ENCODE measurements around the gene SREBF1.

The SREBF1 gene

DNA sequence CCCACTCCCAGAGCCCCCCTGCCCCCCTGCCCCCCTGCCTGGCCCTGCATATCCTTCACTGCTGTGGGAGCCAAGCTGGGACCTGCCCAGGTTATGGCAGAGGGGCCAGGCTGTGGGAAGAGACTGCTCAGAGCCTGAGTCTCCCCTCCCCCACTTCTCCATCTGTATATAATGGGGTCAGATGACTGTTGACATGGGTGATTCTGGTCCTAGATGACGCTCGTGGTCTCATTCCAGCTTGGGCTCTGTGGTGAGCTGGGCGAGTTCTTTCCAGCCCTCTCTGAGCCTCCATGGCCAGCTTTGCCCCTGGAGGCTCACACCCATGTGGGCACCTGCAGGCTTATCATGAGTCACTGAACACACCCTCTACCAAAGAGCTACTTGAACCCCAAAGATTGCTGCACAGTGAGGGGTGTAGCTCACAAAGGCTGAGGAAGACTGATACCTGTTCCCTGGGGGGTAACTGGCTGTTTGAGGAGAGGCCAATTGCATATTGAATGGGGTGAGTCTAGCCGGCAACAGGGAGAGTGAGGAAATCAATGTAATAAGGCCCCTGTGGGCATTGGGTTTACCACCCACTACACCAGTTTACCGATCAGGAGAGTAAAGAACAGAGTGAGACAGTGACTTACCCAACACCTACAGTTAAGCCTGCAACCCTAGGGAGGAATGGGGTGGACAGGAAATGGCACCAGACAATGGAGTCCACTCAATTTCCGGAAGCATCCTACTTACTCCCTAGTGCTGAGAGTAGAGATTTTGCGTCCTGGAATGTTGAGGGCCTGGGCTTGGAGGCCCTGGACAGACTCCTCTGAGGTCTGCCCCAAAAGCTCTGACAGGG lies 4.2 kb upstream of the SREBF1 start:
- DNase-seq (ENCODE audit: low spot score): peak; percentile 69

DNA sequence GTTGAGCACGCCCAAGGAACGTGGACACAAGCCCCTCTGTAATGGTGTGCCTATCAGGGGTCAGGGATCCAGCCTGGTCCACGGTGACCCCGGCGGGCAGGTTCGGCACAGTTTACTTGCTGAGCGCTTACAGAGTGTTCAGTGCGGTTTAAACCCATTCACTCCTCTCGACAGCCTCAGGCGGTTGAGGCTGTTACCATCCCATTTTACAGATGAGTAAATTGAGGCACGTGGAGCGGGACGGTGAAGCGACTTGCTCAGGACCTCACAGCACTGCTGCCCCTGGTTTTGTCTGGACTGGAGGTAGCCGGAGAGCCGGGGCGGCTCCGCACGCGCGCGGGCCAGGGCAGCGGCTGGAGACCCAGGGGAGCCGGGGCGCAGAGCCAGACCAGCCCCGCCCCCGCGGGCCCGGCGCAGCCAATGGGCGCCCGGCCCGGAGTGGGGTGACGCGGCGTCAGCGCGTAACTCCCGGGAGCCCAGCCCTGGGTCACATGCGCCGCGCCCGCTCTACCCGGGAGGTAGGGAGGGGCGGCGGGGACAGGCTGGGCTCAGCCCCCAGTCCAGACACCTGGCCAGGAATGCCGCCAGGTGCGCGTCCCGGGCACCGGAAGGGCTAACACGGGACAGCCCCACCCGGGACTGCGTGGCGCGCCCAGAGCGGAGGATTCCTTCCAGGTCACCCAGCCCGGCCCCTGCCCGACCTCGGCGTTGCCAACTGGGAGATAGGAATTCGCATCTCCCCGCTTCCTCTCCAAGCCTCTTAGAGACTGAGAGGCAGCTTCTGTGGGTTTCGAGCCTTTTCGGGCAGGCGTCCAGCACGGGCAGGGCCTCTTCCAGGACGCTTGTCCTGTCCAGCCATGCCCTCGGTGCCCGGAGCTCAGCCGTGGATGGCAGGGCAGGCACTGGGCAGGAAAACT lies 3.3 kb upstream of the SREBF1 start:
- DNase-seq (ENCODE audit: low spot score): peak; percentile 90

DNA sequence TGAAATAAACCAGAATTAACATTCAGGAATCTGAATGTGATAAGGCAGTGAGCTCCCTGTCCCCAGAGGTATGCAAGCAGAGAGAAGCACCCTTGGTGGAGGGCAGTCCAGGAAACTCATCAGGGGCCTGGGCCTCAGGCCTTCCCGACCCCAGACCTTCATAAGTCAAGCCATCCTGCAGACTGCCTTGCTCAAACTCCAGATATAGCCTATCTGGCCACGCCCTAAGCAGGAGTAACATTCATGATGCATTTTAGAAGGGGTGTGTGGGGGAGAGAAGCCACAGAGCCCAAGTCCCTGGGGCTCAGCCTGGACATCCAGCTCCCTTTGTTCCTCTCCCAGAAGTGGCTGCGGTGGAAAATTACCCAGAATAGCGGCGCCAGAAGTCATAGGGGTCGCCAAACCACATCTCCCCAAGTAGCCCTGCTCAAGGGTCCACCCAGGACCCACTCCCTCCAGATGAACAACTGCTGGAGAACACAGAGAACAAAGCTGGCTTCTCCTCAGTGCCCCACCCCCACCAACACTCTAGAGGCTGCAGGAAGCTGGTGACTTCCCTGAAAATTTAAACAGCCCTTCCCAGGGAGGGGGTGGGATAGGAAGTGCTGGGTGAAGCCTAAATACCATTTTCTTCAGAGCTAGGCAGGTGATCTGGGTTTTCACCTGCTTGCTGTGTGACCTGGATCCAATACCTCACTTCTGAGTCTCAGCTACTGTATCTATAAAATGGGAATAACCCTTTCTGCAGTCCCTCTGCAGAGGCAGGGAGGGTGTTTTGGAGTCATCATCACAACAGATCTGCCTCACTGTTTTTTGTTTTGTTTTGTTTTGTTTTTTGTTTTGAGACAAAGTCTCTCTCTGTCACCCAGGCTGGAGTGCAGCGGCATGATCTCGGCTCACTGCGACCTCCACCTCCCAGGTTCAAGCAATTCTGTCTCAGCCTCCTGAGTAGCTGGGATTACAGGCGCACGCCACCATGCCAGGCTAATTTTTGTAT lies 1.5 kb upstream of the SREBF1 start:
- peak; percentile 57 for DNase-seq (ENCODE audit: low spot score)

DNA sequence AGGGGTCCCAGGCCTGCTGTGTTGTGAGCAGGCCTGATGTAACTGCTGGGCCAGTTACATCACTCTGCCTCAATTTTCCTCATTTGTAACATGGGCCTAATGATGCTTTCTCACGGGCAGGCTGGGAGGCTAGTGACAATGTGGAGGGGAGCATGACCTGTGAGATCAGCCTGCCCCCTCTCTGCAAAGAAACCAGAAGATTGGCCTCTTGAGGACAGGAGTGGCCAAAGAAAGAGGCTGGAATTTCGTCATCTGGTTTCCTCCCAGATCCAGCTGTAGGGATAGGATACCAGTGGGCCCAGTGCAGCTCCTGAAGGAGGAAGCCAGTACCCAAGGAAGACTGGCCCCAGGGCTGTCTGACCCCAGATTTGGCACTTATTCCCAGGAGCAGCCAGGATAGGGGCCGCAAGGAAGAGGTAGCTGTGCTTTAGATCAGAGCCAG lies 615 bp upstream of the SREBF1 start:
- peak; percentile 39 for DNase-seq (ENCODE audit: low spot score)

DNA sequence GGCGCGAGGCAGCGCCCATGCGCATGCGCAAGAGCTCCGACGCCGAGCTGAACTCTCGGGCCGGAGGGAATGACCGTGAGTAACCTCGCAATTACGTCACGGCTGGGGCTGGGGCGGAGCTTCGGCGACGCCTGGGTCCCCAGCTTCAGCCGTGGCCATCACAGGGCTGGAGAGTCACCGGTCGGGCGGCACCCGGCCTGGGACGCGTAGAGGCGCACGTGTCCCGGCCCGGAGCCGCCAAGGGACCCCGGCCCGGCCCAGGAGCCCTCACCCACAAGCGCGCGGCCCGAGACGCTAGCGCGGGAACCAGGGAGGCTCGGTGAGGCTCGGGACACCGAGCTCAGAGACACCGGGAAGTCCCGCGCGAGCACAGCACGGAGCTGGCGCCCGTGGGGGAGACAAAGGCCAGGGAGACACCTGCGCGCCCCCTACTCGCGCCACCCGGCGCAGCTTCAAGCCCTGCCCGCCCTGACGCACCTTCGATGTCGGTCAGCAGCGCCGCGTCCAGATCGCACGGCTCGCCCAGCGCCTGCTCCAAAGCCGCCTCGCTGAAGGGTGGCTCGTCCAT lies 452 bp downstream of the SREBF1 start:
- DNase-seq (ENCODE audit: low spot score): peak; percentile 99

DNA sequence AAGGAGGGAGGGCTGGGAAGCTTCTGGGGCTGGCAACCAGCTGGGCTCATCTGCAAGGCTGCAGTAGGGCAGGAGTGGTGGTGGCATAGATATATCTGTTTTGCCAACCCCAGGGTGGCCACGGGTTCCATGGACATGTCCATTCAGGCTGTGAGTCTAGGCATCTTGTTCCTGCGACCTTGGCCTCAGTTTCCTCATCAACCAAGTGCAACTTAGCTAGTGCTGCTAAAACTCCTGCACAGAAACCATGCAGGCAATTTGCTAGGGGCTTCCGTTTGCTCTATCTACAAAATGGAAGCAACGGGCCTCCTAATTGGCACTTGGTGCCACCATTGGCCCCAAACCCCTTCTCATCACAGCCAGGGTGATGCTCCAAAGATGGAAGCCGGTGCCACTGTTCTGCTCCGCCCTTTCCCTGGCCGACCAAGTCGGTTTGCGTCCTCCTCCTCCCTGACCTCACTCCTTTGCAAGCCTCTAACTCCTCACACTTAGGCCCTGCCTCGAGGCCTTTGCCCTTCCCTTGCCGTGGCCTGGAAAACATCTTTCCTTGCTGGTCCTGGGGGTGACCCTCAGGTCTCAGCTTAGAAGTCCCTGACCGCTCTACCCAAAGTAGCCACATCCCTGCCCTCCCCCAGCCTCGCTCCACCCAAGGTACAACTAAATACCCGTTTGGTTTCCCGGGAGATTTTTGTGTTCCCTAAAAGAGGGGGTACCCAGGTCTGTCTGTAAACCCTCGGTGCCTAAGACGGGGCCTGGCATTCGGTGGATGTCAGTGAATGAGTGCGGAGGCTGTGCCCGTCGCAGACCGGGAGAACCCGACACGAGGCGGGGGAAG lies 1.2 kb downstream of the SREBF1 start:
- DNase-seq (ENCODE audit: low spot score): no peak

- no peak for DNase-seq (ENCODE audit: low spot score)
Observed at GRCh38 chr17:17834974-17835373, 1.8 kb downstream of the SREBF1 start.

DNA sequence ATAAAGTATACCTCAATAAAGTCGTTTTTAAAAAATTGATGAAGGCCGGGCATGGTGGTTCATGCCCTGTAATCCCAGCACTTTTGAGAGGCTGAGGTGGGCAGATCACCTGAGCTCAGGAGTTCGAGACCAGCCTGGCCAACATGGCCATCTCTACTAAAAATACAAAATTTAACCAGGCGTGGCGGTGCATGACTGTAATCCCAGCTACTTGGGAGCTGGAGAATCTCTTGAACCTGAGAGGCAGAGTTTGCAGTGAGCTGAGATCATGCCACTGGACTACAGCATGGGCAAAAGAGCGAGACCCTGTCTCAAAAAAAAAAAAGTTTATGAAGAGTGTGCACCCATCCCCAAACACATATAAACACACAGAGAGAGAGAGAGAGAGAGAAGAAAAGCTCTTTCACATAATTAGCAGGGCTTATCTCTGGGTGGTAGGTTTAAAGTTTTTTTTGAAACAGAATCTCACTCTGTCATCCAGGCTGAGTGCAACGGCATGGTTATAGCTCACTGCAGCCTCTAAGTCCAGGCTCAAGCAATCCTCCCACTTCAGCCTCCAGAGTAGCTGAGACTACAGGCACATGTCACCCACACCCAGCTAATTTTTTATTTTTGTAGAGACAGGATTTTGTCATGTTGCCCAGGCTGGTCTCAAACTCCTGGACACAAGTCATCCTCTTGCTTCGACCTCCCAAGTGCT lies 3.0 kb downstream of the SREBF1 start:
- no peak for DNase-seq (ENCODE audit: low spot score)

DNA sequence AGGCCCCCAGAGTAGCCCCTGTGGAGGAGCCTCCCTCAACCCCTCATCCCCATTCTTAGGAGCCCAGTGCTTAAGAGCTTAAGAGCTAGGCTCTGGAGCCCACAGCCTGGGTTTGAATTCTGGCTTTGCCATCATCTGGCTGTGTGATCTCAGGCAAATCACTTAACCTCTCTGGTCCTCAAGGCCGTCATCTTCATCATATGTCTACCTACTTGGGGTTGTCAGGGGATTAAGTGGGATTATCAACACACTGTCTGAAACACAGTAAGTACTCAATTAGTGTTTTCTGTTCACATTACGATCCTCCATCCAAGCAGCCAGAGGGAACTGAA lies 4.8 kb downstream of the SREBF1 start:
- no peak for DNase-seq (ENCODE audit: low spot score)

- DNase-seq (ENCODE audit: low spot score): no peak
Observed at GRCh38 chr17:17831208-17832031, 5.4 kb downstream of the SREBF1 start.

GRCh38 chr17:17830740-17831207 lies 6.0 kb downstream of the SREBF1 start:
- no peak for DNase-seq (ENCODE audit: low spot score)

DNA sequence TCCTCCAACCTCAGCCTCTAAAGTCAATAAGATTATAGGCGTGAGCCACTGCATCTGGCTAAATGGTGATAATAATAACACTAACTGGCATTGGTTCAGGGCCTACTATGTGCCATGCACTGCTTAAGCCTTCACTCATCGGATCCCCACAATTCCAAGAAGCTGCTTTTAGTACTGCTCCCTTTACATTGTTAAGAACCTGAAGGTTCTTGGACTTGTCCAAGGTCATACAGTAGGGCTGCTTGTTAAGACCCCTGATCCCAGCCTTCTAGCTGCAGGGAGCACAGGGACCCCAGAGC lies 6.6 kb downstream of the SREBF1 start:
- DNase-seq (ENCODE audit: low spot score): no peak

- DNase-seq (ENCODE audit: low spot score): no peak
Observed at GRCh38 chr17:17827826-17828621, 8.8 kb downstream of the SREBF1 start.

DNA sequence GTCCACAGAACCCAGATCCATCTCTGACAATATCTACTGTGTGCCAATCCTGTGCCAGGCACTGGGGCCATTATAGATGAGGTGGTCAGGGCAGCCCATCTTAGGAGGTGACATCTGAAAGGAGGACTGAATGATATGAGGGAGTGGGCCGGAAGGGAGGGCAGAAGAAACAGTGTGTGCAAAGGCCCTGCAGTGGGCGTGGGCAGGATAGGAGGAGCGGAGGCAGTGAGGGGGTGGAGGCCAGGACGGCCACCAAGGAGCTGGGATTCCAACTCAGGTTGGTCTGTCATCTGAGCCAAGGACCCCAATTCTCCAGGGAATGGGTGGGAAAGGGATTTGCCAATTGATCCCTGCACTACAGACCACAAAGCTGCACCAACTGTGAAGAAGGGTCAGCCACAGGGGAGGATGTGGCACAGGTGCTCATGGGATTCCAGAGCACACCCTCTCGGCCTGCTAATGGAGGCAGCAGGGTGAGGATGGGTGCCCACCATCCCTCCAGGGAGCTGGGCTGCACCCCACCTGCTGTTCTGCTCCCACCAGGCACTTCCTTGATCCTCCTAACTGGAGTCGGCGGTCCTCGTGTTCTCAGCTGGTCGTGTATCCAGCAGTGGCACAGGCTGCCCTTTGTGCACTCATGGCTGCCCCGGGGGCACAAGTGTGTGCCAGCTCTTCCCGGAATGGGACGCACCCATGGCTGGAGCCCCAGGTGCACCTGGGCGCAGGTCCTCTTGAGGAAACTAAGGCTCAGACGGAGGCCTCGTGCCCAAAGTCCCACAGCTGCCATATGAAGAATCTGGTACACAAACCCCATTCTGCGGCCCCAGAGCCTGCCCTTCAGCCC lies 9.6 kb downstream of the SREBF1 start:
- no peak for DNase-seq (ENCODE audit: low spot score)

DNA sequence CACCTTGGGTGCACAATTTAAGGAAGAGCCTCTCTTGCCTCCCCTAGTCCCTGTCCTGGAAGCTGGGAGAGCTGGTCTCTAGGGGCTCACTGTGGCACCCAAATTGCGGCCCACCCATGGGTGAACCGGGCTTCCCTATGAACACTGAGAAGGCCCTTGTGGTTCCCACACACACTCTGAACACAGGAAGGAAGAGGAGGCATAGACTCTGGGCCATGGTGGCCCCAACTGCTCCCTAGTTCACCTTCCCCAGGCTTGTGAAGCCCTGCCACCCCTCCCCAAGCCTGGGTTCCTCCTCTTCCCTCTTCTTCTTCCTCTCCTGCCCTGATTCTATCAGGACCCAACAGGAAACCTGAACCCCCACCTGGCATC lies 10.5 kb downstream of the SREBF1 start:
- DNase-seq (ENCODE audit: low spot score): no peak

GRCh38 chr17:17824783-17825614 lies 11.8 kb downstream of the SREBF1 start:
- DNase-seq (ENCODE audit: low spot score): peak; percentile 34

All from hematopoietic multipotent progenitor cell treated with erythropoietin and hydrocortisone succinate and interleukin-3 and kit ligand, for 15 days (in vitro differentiated cells).